22Rv1 (cell line): ENCODE measurements around the gene CROCC2.

Experiments used
- ZFX ChIP-seq: fragments of 450-650 bp; IDR thresholded peaks from 2 replicates; pipeline ENCODE4 v1.6.1; 2017; ENCODE audit warnings: antibody characterized with exemption, borderline replicate concordance
- TF ChIP-seq, protein P1 (sequence below): fragments of 450-650 bp; IDR thresholded peaks from 2 replicates; pipeline ENCODE4 v1.5.1; 2017; ENCODE audit warnings: mild to moderate bottlenecking

- TF ChIP-seq, protein P1, sequence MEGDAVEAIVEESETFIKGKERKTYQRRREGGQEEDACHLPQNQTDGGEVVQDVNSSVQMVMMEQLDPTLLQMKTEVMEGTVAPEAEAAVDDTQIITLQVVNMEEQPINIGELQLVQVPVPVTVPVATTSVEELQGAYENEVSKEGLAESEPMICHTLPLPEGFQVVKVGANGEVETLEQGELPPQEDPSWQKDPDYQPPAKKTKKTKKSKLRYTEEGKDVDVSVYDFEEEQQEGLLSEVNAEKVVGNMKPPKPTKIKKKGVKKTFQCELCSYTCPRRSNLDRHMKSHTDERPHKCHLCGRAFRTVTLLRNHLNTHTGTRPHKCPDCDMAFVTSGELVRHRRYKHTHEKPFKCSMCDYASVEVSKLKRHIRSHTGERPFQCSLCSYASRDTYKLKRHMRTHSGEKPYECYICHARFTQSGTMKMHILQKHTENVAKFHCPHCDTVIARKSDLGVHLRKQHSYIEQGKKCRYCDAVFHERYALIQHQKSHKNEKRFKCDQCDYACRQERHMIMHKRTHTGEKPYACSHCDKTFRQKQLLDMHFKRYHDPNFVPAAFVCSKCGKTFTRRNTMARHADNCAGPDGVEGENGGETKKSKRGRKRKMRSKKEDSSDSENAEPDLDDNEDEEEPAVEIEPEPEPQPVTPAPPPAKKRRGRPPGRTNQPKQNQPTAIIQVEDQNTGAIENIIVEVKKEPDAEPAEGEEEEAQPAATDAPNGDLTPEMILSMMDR, result no peak
- no peak for TF ChIP-seq ZFX
Observed at GRCh38 chr2:240857039-240858008, 48.8 kb upstream of the CROCC2 start.
